Measurements from ENCODE around the gene XRCC3.

DNA sequence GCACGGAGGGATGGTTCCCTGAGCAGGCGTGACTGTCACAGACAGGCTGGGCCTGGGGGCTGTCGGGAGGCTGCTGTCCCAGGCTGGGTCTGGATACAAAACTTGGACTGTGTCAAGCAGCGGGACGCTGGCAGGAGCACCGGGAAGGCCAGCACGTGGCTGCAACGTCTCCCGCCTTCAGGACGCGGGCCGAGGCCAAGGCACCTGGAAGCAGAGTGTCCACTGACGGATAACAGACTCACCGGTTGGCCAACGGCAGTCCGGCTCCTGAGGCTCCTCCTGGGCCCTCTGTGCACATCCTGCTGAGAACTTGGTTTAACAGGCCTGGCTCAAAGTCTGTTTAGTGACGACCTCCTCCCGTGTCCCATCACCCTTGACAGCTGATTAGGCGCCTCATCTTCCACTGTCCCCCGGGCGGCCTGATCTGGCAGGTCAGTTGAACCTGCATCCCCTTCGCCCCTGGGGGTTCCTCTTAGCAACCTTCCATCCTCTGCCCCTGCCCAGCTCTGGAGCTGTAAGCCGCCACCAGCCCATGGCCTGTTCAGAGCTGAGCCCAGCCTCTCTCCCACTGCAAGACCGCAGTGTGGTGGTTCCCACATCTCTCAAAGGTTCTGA is 2.5 kb downstream of the XRCC3 start:
- TF ChIP-seq, protein P1, sequence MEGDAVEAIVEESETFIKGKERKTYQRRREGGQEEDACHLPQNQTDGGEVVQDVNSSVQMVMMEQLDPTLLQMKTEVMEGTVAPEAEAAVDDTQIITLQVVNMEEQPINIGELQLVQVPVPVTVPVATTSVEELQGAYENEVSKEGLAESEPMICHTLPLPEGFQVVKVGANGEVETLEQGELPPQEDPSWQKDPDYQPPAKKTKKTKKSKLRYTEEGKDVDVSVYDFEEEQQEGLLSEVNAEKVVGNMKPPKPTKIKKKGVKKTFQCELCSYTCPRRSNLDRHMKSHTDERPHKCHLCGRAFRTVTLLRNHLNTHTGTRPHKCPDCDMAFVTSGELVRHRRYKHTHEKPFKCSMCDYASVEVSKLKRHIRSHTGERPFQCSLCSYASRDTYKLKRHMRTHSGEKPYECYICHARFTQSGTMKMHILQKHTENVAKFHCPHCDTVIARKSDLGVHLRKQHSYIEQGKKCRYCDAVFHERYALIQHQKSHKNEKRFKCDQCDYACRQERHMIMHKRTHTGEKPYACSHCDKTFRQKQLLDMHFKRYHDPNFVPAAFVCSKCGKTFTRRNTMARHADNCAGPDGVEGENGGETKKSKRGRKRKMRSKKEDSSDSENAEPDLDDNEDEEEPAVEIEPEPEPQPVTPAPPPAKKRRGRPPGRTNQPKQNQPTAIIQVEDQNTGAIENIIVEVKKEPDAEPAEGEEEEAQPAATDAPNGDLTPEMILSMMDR (IDR thresholded peaks at IDR 0.05; ENCODE audit: low read depth, low read length) = no peak
- TF ChIP-seq POLR2A (IDR thresholded peaks at IDR 0.05; ENCODE audit: extremely low read depth, insufficient read length) = no peak
- TF ChIP-seq, protein P2, sequence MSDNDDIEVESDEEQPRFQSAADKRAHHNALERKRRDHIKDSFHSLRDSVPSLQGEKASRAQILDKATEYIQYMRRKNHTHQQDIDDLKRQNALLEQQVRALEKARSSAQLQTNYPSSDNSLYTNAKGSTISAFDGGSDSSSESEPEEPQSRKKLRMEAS (IDR thresholded peaks at IDR 0.05; ENCODE audit: low read depth, low read length) = no peak
- TF ChIP-seq MYC (IDR thresholded peaks at IDR 0.05; ENCODE audit: low read depth, low read length) = no peak

Data from NB4 (cell line).